ENCODE results near the gene CWC15. TPM values are rescaled to one million over a fixed set of nuclear protein-coding genes. Genes with fewer than 3 reads are reported as not detected.

The CWC15 gene
- total RNA-seq, 5 donors from 2014 or later (not counting 1 experiment from before 2014, with no cell fraction given): 56.4 to 91.0 (median 64.1) TPM

DNA sequence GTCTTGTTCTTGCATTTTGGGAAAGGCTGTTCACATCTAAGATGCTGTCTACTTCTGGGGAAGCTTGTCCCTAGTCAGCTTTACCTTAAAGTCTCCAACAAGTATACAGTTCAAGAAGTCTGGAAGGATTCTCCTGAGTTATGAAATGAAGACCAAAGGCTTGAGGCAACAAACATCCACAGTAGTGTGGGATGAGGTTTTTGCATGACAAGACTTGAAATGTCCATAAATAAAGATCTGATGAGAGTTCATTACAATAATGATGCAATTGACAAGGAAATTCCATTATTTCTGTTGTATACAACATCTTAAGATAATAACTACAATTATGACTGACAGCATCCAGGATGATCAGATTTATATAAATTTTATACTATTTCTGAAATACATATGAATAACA lies 30.4 kb upstream of the CWC15 start:
- Histone ChIP-seq H3K9me3 (no peaks in the 10 kb centered on the region), H3K27me3 (replicated peaks in 1 of 2; ENCODE audit: control insufficient read depth in 2 of 2, extremely low read depth in 1 of 2, insufficient read depth in 2 of 2, low read length in 1 of 2) (no peaks in the 10 kb centered on the region), H3K4me1 (ENCODE audit: control insufficient read depth in 1 of 2, extremely low read depth in 1 of 2, insufficient read depth in 2 of 2, low read length in 2 of 2) (no peaks in the 10 kb centered on the region), H3K27ac (ENCODE audit: low read length) (no peak overlapping the region), H3K4me3 (ENCODE audit: control insufficient read depth in 1 of 2, extremely low read depth in 1 of 2, low read length in 1 of 2) (no peak overlapping the region), H3K36me3 (ENCODE audit: control insufficient read depth in 2 of 2, extremely low read depth in 1 of 2, insufficient read depth in 1 of 2, low read length in 1 of 2) (no peaks in the 10 kb centered on the region)
- DNase-seq: no peak
- no peak overlapping the region for H3K4me3 Mint-ChIP-seq
- ChIA-PET CTCF (no interaction called here), POLR2A (no interaction called here)
- peaks cover 5% of the 10 kb centered on the region for H3K36me3 Mint-ChIP-seq
- no peak for ATAC-seq (replicated peaks in 1 of 4)
- no peak overlapping the region for H3K27ac Mint-ChIP-seq
- no peaks in the 10 kb centered on the region for H3K4me1 Mint-ChIP-seq
- H3K9me3 Mint-ChIP-seq: no peaks in the 10 kb centered on the region
- H3K27me3 Mint-ChIP-seq: peaks cover 10 to 16% of the 10 kb centered on the region in 2 donors

- Mint-ChIP-seq H3K36me3 (peaks cover 5% of the 10 kb centered on the region), H3K27me3 (no peaks in the 10 kb centered on the region), H3K4me1 (no peaks in the 10 kb centered on the region), H3K4me3 (no peak overlapping the region), H3K9me3 (no peaks in the 10 kb centered on the region), H3K27ac (no peak overlapping the region)
- Histone ChIP-seq H3K27me3 (replicated peaks in 1 of 2; ENCODE audit: control insufficient read depth in 2 of 2, extremely low read depth in 1 of 2, insufficient read depth in 2 of 2, low read length in 1 of 2) (no peaks in the 10 kb centered on the region), H3K4me1 (ENCODE audit: control insufficient read depth in 1 of 2, extremely low read depth in 1 of 2, insufficient read depth in 2 of 2, low read length in 2 of 2) (no peaks in the 10 kb centered on the region), H3K4me3 (ENCODE audit: control insufficient read depth in 1 of 2, extremely low read depth in 1 of 2, low read length in 1 of 2) (no peak overlapping the region), H3K9me3 (no peaks in the 10 kb centered on the region), H3K36me3 (ENCODE audit: control insufficient read depth in 2 of 2, extremely low read depth in 1 of 2, insufficient read depth in 1 of 2, low read length in 1 of 2) (no peaks in the 10 kb centered on the region), H3K27ac (ENCODE audit: low read length) (no peak overlapping the region)
- ATAC-seq (replicated peaks in 1 of 4) (no peak), DNase-seq (no peak)
- ChIA-PET POLR2A (no interaction called here), CTCF (no interaction called here)
- 87% methylated on average over 12 of the region's 13 CpGs for WGBS (ENCODE audit: insufficient coverage)
Measured at GRCh38 chr11:94998285-94998684, 24.9 kb upstream of the CWC15 start.

DNA sequence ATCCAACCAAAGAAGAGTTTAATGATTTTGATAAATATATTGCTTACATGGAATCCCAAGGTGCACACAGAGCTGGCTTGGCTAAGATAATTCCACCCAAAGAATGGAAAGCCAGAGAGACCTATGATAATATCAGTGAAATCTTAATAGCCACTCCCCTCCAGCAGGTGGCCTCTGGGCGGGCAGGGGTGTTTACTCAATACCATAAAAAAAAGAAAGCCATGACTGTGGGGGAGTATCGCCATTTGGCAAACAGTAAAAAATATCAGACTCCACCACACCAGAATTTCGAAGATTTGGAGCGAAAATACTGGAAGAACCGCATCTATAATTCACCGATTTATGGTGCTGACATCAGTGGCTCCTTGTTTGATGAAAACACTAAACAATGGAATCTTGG lies 24.1 kb upstream of the CWC15 start:
- no peaks in the 10 kb centered on the region for H3K36me3 ChIP-seq (ENCODE audit: control insufficient read depth in 2 of 2, extremely low read depth in 1 of 2, insufficient read depth in 1 of 2, low read length in 1 of 2)
- no peaks in the 10 kb centered on the region for H3K4me1 ChIP-seq (ENCODE audit: control insufficient read depth in 1 of 2, extremely low read depth in 1 of 2, insufficient read depth in 2 of 2, low read length in 2 of 2)
- ChIA-PET POLR2A (no interaction called here), CTCF (no interaction called here)
- no peaks in the 10 kb centered on the region for H3K9me3 ChIP-seq
- WGBS (ENCODE audit: insufficient coverage): no CpG with 5 or more reads among the region's 6 CpGs
- no peak overlapping the region for H3K27ac Mint-ChIP-seq
- no peaks in the 10 kb centered on the region for H3K4me1 Mint-ChIP-seq
- no peak overlapping the region for H3K4me3 ChIP-seq (ENCODE audit: control insufficient read depth in 1 of 2, extremely low read depth in 1 of 2, low read length in 1 of 2)
- peaks cover 5% of the 10 kb centered on the region for H3K36me3 Mint-ChIP-seq
- ATAC-seq (replicated peaks in 1 of 4): no peak
- no peaks in the 10 kb centered on the region for H3K27me3 ChIP-seq (replicated peaks in 1 of 2; ENCODE audit: control insufficient read depth in 2 of 2, extremely low read depth in 1 of 2, insufficient read depth in 2 of 2, low read length in 1 of 2)
- H3K4me3 Mint-ChIP-seq: no peak overlapping the region
- no peak for DNase-seq
- no peaks in the 10 kb centered on the region for H3K9me3 Mint-ChIP-seq
- H3K27ac ChIP-seq (ENCODE audit: low read length): no peak overlapping the region
- no peaks in the 10 kb centered on the region for H3K27me3 Mint-ChIP-seq

DNA sequence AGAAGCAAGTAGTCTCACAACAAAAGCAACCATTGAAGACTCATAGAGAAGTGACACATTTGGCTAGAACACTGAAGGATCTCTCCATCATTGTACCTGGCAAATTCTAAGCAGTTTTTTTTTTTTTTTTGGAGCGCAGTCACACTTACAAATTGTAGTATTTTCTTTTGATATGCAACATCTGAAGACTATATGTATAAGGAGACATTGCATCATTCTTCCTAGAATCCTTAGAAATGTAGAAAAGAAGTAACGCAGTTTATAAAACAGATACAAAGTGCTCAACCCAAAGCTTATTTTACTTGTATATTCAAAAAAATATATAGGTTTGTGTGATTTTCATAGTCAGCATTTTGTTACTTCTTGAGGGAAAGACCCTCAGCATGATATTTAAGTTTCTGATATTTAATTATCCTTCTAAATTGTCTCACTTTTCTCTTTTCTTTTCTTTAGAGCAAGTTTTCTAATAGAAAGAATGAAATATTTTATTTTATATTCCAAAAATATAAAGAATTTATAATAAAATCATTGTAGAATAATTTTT lies 20.1 kb upstream of the CWC15 start:
- Mint-ChIP-seq H3K4me1 (no peaks in the 10 kb centered on the region), H3K27ac (no peak overlapping the region), H3K4me3 (no peak overlapping the region), H3K36me3 (no peaks in the 10 kb centered on the region), H3K9me3 (no peaks in the 10 kb centered on the region), H3K27me3 (peaks cover 17 to 20% of the 10 kb centered on the region in 2 donors)
- Histone ChIP-seq H3K4me1 (ENCODE audit: control insufficient read depth in 1 of 2, extremely low read depth in 1 of 2, insufficient read depth in 2 of 2, low read length in 2 of 2) (no peaks in the 10 kb centered on the region), H3K27ac (ENCODE audit: low read length) (no peak overlapping the region), H3K36me3 (ENCODE audit: control insufficient read depth in 2 of 2, extremely low read depth in 1 of 2, insufficient read depth in 1 of 2, low read length in 1 of 2) (no peaks in the 10 kb centered on the region), H3K9me3 (no peaks in the 10 kb centered on the region), H3K27me3 (replicated peaks in 1 of 2; ENCODE audit: control insufficient read depth in 2 of 2, extremely low read depth in 1 of 2, insufficient read depth in 2 of 2, low read length in 1 of 2) (peaks cover 0 to 2% of the 10 kb centered on the region in 2 experiments), H3K4me3 (ENCODE audit: control insufficient read depth in 1 of 2, extremely low read depth in 1 of 2, low read length in 1 of 2) (no peak overlapping the region)
- ChIA-PET CTCF (no interaction called here), POLR2A (no interaction called here)
- ATAC-seq (replicated peaks in 1 of 4) (no peak), DNase-seq (no peak)
- no CpG with 5 or more reads among the region's 2 CpGs for WGBS (ENCODE audit: insufficient coverage)

GRCh38 chr11:94988748-94989147 lies 15.4 kb upstream of the CWC15 start:
- Histone ChIP-seq H3K36me3 (ENCODE audit: control insufficient read depth in 2 of 2, extremely low read depth in 1 of 2, insufficient read depth in 1 of 2, low read length in 1 of 2) (no peaks in the 10 kb centered on the region), H3K4me1 (ENCODE audit: control insufficient read depth in 1 of 2, extremely low read depth in 1 of 2, insufficient read depth in 2 of 2, low read length in 2 of 2) (no peaks in the 10 kb centered on the region), H3K27ac (ENCODE audit: low read length) (no peak overlapping the region), H3K4me3 (ENCODE audit: control insufficient read depth in 1 of 2, extremely low read depth in 1 of 2, low read length in 1 of 2) (no peak overlapping the region), H3K9me3 (no peaks in the 10 kb centered on the region), H3K27me3 (replicated peaks in 1 of 2; ENCODE audit: control insufficient read depth in 2 of 2, extremely low read depth in 1 of 2, insufficient read depth in 2 of 2, low read length in 1 of 2) (peaks cover 0 to 5% of the 10 kb centered on the region in 2 experiments)
- Mint-ChIP-seq H3K27me3 (peaks cover 25 to 29% of the 10 kb centered on the region in 2 donors), H3K27ac (no peak overlapping the region), H3K9me3 (no peaks in the 10 kb centered on the region), H3K36me3 (no peaks in the 10 kb centered on the region), H3K4me3 (no peak overlapping the region), H3K4me1 (no peaks in the 10 kb centered on the region)
- CTCF ChIA-PET: no interaction called here
- WGBS (ENCODE audit: insufficient coverage): no CpG with 5 or more reads among the region's 1 CpG
- POLR2A ChIA-PET: no interaction called here
- no peak for DNase-seq
- ATAC-seq (replicated peaks in 1 of 4): no peak

DNA sequence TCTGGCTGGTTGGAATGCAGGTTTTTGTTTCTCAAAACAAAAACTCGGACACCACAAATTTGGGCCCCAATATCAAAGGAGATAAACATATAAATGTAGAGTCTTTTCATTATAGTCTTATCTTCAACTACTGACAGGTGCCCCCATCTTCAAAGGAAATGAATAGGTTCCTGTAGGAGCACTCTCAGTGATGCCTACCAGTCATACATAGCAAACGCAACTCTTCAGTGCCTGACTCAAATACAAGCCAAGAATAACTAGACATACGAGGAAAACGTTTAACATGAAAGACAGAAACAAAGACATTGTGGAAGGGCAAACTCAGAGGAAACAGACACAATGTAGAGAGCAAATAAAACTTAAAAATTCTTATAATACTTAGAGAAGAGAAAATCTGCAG lies 14.0 kb upstream of the CWC15 start:
- H3K4me3 Mint-ChIP-seq: no peak overlapping the region
- H3K36me3 Mint-ChIP-seq: no peaks in the 10 kb centered on the region
- Histone ChIP-seq H3K27me3 (replicated peaks in 1 of 2; ENCODE audit: control insufficient read depth in 2 of 2, extremely low read depth in 1 of 2, insufficient read depth in 2 of 2, low read length in 1 of 2) (peaks cover 0 to 5% of the 10 kb centered on the region in 2 experiments), H3K4me3 (ENCODE audit: control insufficient read depth in 1 of 2, extremely low read depth in 1 of 2, low read length in 1 of 2) (no peak overlapping the region), H3K27ac (ENCODE audit: low read length) (no peak overlapping the region), H3K4me1 (ENCODE audit: control insufficient read depth in 1 of 2, extremely low read depth in 1 of 2, insufficient read depth in 2 of 2, low read length in 2 of 2) (no peaks in the 10 kb centered on the region), H3K36me3 (ENCODE audit: control insufficient read depth in 2 of 2, extremely low read depth in 1 of 2, insufficient read depth in 1 of 2, low read length in 1 of 2) (no peaks in the 10 kb centered on the region), H3K9me3 (no peaks in the 10 kb centered on the region)
- WGBS (ENCODE audit: insufficient coverage): 100% methylated on average over 1 of the region's 4 CpGs
- no peaks in the 10 kb centered on the region for H3K4me1 Mint-ChIP-seq
- H3K27ac Mint-ChIP-seq: no peak overlapping the region
- ATAC-seq (replicated peaks in 1 of 4) (no peak), DNase-seq (no peak)
- H3K27me3 Mint-ChIP-seq: peaks cover 25 to 29% of the 10 kb centered on the region in 2 donors
- ChIA-PET CTCF (interaction anchor here in 1 of 2 donors (0.5 kb wide), 1 partner anchor 165 kb away, joined by 3 read pairs; no protein-coding TSS in a partner anchor), POLR2A (interaction anchor here in 1 of 2 donors (0.5 kb wide), 1 partner anchor 1132 kb away, joined by 6 read pairs; no protein-coding TSS in a partner anchor)
- no peaks in the 10 kb centered on the region for H3K9me3 Mint-ChIP-seq

- no CpG with 5 or more reads among the region's 1 CpG for WGBS (ENCODE audit: insufficient coverage)
- Mint-ChIP-seq H3K4me3 (no peak overlapping the region), H3K27ac (no peak overlapping the region), H3K27me3 (no peaks in the 10 kb centered on the region), H3K4me1 (peaks cover 16 to 31% (median 27%) of the 10 kb centered on the region in 3 donors), H3K9me3 (no peaks in the 10 kb centered on the region), H3K36me3 (peaks cover 12% of the 10 kb centered on the region)
- ChIA-PET CTCF (no interaction called here), POLR2A (interaction anchor here (0.6 kb wide), 3 partner anchors 9 to 814 kb away, joined by 3 to 11 read pairs (median 3); partner anchors contain the start of gene FAM76B (in 1 of the 2))
- Histone ChIP-seq H3K36me3 (ENCODE audit: control insufficient read depth in 2 of 2, extremely low read depth in 1 of 2, insufficient read depth in 1 of 2, low read length in 1 of 2) (peaks cover 0 to 11% of the 10 kb centered on the region in 2 donors), H3K27ac (ENCODE audit: low read length) (no peak overlapping the region), H3K9me3 (no peaks in the 10 kb centered on the region), H3K27me3 (replicated peaks in 1 of 2; ENCODE audit: control insufficient read depth in 2 of 2, extremely low read depth in 1 of 2, insufficient read depth in 2 of 2, low read length in 1 of 2) (no peaks in the 10 kb centered on the region), H3K4me3 (ENCODE audit: control insufficient read depth in 1 of 2, extremely low read depth in 1 of 2, low read length in 1 of 2) (no peak overlapping the region), H3K4me1 (ENCODE audit: control insufficient read depth in 1 of 2, extremely low read depth in 1 of 2, insufficient read depth in 2 of 2, low read length in 2 of 2) (peaks cover 3 to 8% of the 10 kb centered on the region in 2 experiments)
- ATAC-seq (replicated peaks in 1 of 4) (no peak), DNase-seq (no peak)
Measured at GRCh38 chr11:94975599-94975998, 2.2 kb upstream of the CWC15 start.
